CD4-positive, alpha-beta T cell treated with Interleukin-6 at 100 ng/mL for 8 hours (primary cell): Measurements from ENCODE around the gene GPLD1.
"Not testable (repeated sequence)": the region's sequence is repeated elsewhere in the genome, so short reads cannot be mapped to it uniquely, and the experiment has no call there.

Experiments used
- DNase-seq: peaks from one replicate; pipeline ENCODE4 v3.0.0-alpha.2; 2020; ENCODE audit warnings: mixed read lengths, low spot score

Gene GPLD1

GRCh38 chr6:24489470-24489869 is at the start of gene GPLD1:
TSS of gene GPLD1 (minus strand) at chr6:24489578. CDS start at chr6:24489511, 67 bp downstream.
- DNase-seq: no peak

GRCh38 chr6:24537771-24538385 is 48.5 kb upstream of the GPLD1 start:
- DNase-seq: no peak

- DNase-seq: no peak
Measured at GRCh38 chr6:24537082-24537699, 47.8 kb upstream of the GPLD1 start.

- no peak for DNase-seq
Measured at GRCh38 chr6:24536466-24536865, 47.1 kb upstream of the GPLD1 start.

GRCh38 chr6:24535210-24535609 is 45.8 kb upstream of the GPLD1 start:
- no peak for DNase-seq

- DNase-seq: no peak
Measured at GRCh38 chr6:24534329-24534728, 45.0 kb upstream of the GPLD1 start.

- DNase-seq: no peak
Measured at GRCh38 chr6:24529985-24530384, 40.6 kb upstream of the GPLD1 start.

GRCh38 chr6:24524805-24525204 is 35.4 kb upstream of the GPLD1 start:
- no peak for DNase-seq

- DNase-seq: no peak
Measured at GRCh38 chr6:24524329-24524728, 35.0 kb upstream of the GPLD1 start.

GRCh38 chr6:24522228-24523176 is 33.1 kb upstream of the GPLD1 start:
- no peak for DNase-seq

GRCh38 chr6:24520929-24521546 is 31.7 kb upstream of the GPLD1 start:
- peak; percentile 18 for DNase-seq

GRCh38 chr6:24517659-24518543 is 28.5 kb upstream of the GPLD1 start:
- DNase-seq: no peak

- no peak for DNase-seq
Measured at GRCh38 chr6:24513602-24514001, 24.2 kb upstream of the GPLD1 start.

- not testable (repeated sequence) for DNase-seq
Measured at GRCh38 chr6:24511976-24512375, 22.6 kb upstream of the GPLD1 start.

- DNase-seq: no peak
Measured at GRCh38 chr6:24506814-24507520, 17.6 kb upstream of the GPLD1 start.

GRCh38 chr6:24504649-24505586 is 15.5 kb upstream of the GPLD1 start:
- no peak for DNase-seq

GRCh38 chr6:24504287-24504648 is 14.9 kb upstream of the GPLD1 start:
- no peak for DNase-seq

GRCh38 chr6:24501914-24502313 is 12.5 kb upstream of the GPLD1 start:
- no peak for DNase-seq

GRCh38 chr6:24501374-24501773 is 12.0 kb upstream of the GPLD1 start:
- no peak for DNase-seq

GRCh38 chr6:24500683-24501082 is 11.3 kb upstream of the GPLD1 start:
- DNase-seq: no peak
